ENCODE measurements around the gene MS4A1. TPM values are rescaled to one million over a fixed set of nuclear protein-coding genes. Genes with fewer than 3 reads are reported as not detected.

MS4A1 gene
- total and polyA plus RNA-seq, 5 donors from 2014 or later: 0.52 to 3.6 (median 1.2) TPM

DNA sequence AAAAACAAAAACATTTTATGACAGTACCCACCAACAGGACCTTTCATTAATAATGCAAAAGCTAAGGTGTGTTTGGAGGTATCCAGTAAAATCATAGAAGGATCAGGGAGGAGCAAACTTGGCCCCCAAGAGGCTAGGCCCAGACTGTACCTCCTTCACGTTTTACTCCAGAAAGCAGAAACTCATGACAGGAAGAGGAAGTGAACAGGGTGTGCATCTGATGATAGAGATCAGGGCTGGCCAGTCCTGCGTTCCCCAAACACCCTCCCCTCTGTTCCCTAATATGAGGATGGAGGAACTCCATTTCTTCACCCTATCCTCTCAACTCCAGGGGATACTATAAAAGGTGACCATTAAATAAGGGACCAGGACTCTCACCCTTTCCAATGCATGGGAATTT, 26.7 kb downstream of the MS4A1 start:
- H3K27me3 Mint-ChIP-seq: peaks cover 8% of the 10 kb centered on the region
- H3K4me3 Mint-ChIP-seq: no peak overlapping the region
- H3K27ac Mint-ChIP-seq: no peak overlapping the region
- H3K4me1 Mint-ChIP-seq: peaks cover 0 to 14% (median 1%) of the 10 kb centered on the region in 4 donors
- no peaks in the 10 kb centered on the region for H3K27me3 ChIP-seq (ENCODE audit: control insufficient read depth, insufficient read depth, low read length)
- H3K36me3 Mint-ChIP-seq: no peaks in the 10 kb centered on the region
- no peaks in the 10 kb centered on the region for H3K4me1 ChIP-seq (ENCODE audit: control insufficient read depth, insufficient read depth, low read length, poor library complexity, severe bottlenecking)
- H3K9me3 Mint-ChIP-seq: peaks cover 0 to 5% (median 0%) of the 10 kb centered on the region in 7 donors
- ATAC-seq (ENCODE audit: low read depth in 2 of 2): no peak
- no peak overlapping the region for H3K4me3 ChIP-seq (ENCODE audit: low read depth, low read length)
- no peak overlapping the region for H3K27ac ChIP-seq (ENCODE audit: insufficient read depth, low read length, poor library complexity, severe bottlenecking)
- DNase-seq: peak in 1 of 3 donors; percentile 24
- H3K9me3 ChIP-seq (ENCODE audit: control insufficient read depth in 2 of 2, low read length in 2 of 2): no peaks in the 10 kb centered on the region
- no peaks in the 10 kb centered on the region for H3K36me3 ChIP-seq (ENCODE audit: control insufficient read depth, insufficient read depth, low read length)

DNA sequence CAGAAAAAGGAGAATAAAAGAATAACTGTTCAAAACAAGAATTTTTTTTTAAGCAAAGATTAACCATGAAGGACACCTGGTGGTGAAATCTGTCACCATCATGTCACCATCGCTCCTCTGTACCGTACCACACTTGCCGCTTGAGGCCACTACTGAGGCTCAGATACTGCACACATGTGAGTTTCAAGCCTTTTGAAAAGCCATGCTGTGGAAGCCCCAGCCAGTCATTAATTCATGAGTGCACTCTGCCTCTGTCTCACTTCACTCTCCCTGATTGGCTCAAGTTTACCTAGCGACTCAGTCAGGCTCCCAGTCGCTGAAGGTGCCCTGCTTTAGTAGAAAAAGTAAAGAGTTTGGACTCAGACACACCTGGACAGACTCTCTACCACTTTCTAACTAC, 30.3 kb downstream of the MS4A1 start:
- no peaks in the 10 kb centered on the region for H3K4me1 ChIP-seq (ENCODE audit: control insufficient read depth, insufficient read depth, low read length, poor library complexity, severe bottlenecking)
- H3K36me3 ChIP-seq (ENCODE audit: control insufficient read depth, insufficient read depth, low read length): no peaks in the 10 kb centered on the region
- H3K9me3 Mint-ChIP-seq: peaks cover 0 to 7% (median 0%) of the 10 kb centered on the region in 7 donors
- H3K36me3 Mint-ChIP-seq: no peaks in the 10 kb centered on the region
- H3K27ac ChIP-seq (ENCODE audit: insufficient read depth, low read length, poor library complexity, severe bottlenecking): no peak overlapping the region
- no peak overlapping the region for H3K4me3 Mint-ChIP-seq
- H3K27me3 Mint-ChIP-seq: peaks cover 4% of the 10 kb centered on the region
- ATAC-seq (ENCODE audit: low read depth in 2 of 2) (peak; percentile 48 to 50), DNase-seq (peak in 1 of 3 donors; percentile 33)
- H3K4me1 Mint-ChIP-seq: peaks cover 0 to 14% (median 1%) of the 10 kb centered on the region in 4 donors
- no peaks in the 10 kb centered on the region for H3K27me3 ChIP-seq (ENCODE audit: control insufficient read depth, insufficient read depth, low read length)
- no peak overlapping the region for H3K27ac Mint-ChIP-seq
- no peak overlapping the region for H3K4me3 ChIP-seq (ENCODE audit: low read depth, low read length)
- H3K9me3 ChIP-seq (ENCODE audit: control insufficient read depth in 2 of 2, low read length in 2 of 2): no peaks in the 10 kb centered on the region

DNA sequence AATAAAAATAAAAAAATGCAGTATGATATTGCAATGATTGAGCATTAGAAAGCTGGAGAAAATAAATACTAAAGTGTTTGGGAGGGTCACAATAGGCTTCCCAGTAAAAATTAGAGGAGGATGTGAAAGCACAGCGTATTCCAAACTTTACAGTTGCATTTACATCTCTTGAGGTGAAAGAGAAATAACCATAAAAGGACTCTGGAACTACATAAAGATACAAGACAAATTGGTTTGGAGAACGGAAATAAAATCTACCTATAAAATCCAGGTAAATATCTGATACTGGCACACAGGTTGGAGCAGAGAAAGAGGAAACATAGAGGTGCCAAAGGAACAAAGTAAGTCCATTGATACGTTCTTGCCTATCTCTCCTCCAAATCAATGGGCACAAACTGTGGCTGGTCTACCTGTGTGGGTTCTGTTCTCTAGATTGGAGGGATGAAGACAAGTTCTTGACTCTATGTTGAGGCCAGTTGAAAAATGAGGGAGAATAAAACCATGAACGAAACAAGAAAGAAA, 36.9 kb downstream of the MS4A1 start, which contains the start of gene MS4A12:
MS4A12 (plus strand) TSS at position 291 of the 522 bp plus-strand sequence. CDS start 4,541 bp downstream, outside the sequence.
- no peak within 1 kb of the TSS for H3K27ac ChIP-seq (ENCODE audit: insufficient read depth, low read length, poor library complexity, severe bottlenecking)
- peaks cover 12% of the 10 kb centered on the region for H3K27me3 Mint-ChIP-seq
- no peaks in the 10 kb centered on the region for H3K9me3 ChIP-seq (ENCODE audit: control insufficient read depth in 2 of 2, low read length in 2 of 2)
- no peak within 1 kb of the TSS for H3K4me3 ChIP-seq (ENCODE audit: low read depth, low read length)
- peaks cover 0 to 3% (median 0%) of the 10 kb centered on the region in 7 donors for H3K9me3 Mint-ChIP-seq
- H3K36me3 Mint-ChIP-seq: no peaks in the 10 kb centered on the region
- no peak within 1 kb of the TSS for H3K4me3 Mint-ChIP-seq
- ATAC-seq (ENCODE audit: low read depth in 2 of 2): no peak
- DNase-seq: no peak
- no peaks in the 10 kb centered on the region for H3K4me1 ChIP-seq (ENCODE audit: control insufficient read depth, insufficient read depth, low read length, poor library complexity, severe bottlenecking)
- no peak within 1 kb of the TSS for H3K27ac Mint-ChIP-seq
- no peaks in the 10 kb centered on the region for H3K36me3 ChIP-seq (ENCODE audit: control insufficient read depth, insufficient read depth, low read length)
- no peaks in the 10 kb centered on the region for H3K27me3 ChIP-seq (ENCODE audit: control insufficient read depth, insufficient read depth, low read length)
- no peaks in the 10 kb centered on the region for H3K4me1 Mint-ChIP-seq

DNA sequence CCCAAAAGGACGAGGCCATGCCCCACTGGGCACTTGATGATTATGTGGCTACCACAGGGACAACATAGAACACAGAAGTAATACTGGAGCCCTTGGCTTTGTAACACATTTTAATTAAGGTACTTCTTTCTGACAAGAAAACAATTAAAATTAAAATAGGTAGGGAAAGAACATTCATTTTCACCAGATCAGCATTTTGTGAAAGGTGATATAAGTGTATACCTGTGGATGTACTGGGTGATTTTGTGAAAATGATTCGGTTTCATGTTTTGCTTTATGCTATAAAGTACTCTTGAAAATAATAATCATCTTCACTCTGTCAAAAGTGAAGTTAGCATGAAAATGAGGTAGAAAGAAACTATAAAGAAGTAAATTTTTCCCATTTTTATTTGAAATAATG, 37.8 kb downstream of the MS4A1 start:
- Histone ChIP-seq H3K4me3 (ENCODE audit: low read depth, low read length) (no peak overlapping the region), H3K4me1 (ENCODE audit: control insufficient read depth, insufficient read depth, low read length, poor library complexity, severe bottlenecking) (no peaks in the 10 kb centered on the region), H3K36me3 (ENCODE audit: control insufficient read depth, insufficient read depth, low read length) (no peaks in the 10 kb centered on the region), H3K9me3 (ENCODE audit: control insufficient read depth in 2 of 2, low read length in 2 of 2) (no peaks in the 10 kb centered on the region), H3K27me3 (ENCODE audit: control insufficient read depth, insufficient read depth, low read length) (no peaks in the 10 kb centered on the region), H3K27ac (ENCODE audit: insufficient read depth, low read length, poor library complexity, severe bottlenecking) (no peak overlapping the region)
- no peak overlapping the region for H3K4me3 Mint-ChIP-seq
- H3K27ac Mint-ChIP-seq: no peak overlapping the region
- no peaks in the 10 kb centered on the region for H3K4me1 Mint-ChIP-seq
- DNase-seq (no peak), ATAC-seq (ENCODE audit: low read depth in 2 of 2) (no peak)
- H3K27me3 Mint-ChIP-seq: peaks cover 13% of the 10 kb centered on the region
- peaks cover 0 to 3% (median 0%) of the 10 kb centered on the region in 7 donors for H3K9me3 Mint-ChIP-seq
- no peaks in the 10 kb centered on the region for H3K36me3 Mint-ChIP-seq

DNA sequence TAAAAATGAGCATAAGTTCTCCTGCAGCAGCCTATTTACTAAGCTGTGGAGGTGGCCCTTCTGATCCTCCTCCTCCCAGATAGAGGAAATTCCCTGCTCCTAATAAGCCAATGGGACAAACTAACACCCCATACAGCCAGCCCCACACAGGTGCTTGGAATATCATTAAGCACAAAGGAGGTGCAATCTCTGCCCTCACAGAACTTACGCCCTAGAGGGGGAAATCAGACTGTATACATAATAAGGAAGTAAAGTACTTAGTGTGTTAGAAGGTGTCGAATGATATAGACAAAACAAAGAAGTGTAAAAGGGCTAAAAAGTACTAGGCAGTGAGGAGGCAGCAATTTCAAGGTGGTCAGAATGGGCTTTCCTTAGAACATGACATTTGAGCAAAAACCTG, 42.8 kb downstream of the MS4A1 start:
- Mint-ChIP-seq H3K27ac (no peak overlapping the region), H3K4me3 (no peak overlapping the region), H3K4me1 (no peaks in the 10 kb centered on the region), H3K9me3 (peaks cover 0 to 3% (median 0%) of the 10 kb centered on the region in 7 donors), H3K27me3 (peaks cover 18% of the 10 kb centered on the region), H3K36me3 (no peaks in the 10 kb centered on the region)
- no peak for DNase-seq
- Histone ChIP-seq H3K4me1 (ENCODE audit: control insufficient read depth, insufficient read depth, low read length, poor library complexity, severe bottlenecking) (no peaks in the 10 kb centered on the region), H3K9me3 (ENCODE audit: control insufficient read depth in 2 of 2, low read length in 2 of 2) (no peaks in the 10 kb centered on the region), H3K4me3 (ENCODE audit: low read depth, low read length) (no peak overlapping the region), H3K27ac (ENCODE audit: insufficient read depth, low read length, poor library complexity, severe bottlenecking) (no peak overlapping the region), H3K27me3 (ENCODE audit: control insufficient read depth, insufficient read depth, low read length) (no peaks in the 10 kb centered on the region), H3K36me3 (ENCODE audit: control insufficient read depth, insufficient read depth, low read length) (no peaks in the 10 kb centered on the region)
- ATAC-seq (ENCODE audit: low read depth in 2 of 2): no peak

DNA sequence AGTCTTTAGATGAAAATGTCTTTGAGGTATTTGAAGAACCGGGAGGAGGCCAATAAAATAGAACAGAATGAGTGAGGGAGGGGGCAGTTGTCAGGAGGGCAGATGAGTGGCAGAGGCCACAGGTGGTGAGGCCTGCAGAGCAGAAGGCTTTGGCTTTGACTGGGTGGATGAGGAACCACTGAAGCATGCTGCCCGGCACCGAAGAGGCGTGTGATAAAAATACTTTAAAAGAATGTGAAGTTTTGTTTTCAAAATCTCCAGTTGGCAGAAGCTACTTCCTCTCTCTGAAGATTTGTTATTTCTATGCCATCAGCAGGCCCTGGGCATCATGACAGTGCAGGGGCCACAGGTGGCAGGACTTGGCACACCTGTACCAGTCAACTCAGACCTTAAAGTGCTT, 43.2 kb downstream of the MS4A1 start:
- no peak overlapping the region for H3K27ac Mint-ChIP-seq
- ATAC-seq (ENCODE audit: low read depth in 2 of 2): peak in 1 of 2 donors; percentile 48

DNA sequence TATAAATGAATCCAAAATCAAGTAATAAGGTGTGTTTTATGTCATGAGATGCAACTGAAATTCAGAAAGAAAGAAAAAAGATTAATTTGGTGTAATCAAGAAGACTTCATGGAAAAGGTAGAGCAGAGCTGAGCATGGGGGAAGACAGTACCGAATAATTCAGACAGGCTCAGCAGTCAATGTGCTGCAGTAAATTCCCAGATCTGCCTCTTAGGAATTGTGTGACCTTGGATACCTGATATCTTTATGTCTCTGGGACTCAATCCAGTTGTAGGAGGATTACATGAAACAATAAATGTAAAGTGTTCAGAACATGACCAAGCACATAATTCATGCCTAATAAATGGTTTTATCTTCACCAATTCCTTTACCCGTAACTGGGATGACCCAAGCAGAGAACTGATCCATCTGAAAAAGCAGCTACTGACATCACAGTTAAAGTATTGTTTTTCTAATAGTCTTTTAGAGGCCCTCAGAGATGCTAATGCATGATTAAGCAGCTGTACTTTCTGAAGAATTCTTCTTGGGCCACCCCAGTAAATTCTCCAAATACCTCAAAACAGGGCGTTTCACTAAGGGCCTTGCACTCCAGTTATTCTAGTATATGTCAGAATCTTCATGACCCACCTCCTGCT, 44.7 kb downstream of the MS4A1 start:
- Mint-ChIP-seq H3K27ac (no peak overlapping the region), H3K27me3 (peaks cover 14% of the 10 kb centered on the region), H3K9me3 (peaks cover 0 to 5% (median 0%) of the 10 kb centered on the region in 7 donors), H3K4me1 (peaks cover 0 to 6% (median 2%) of the 10 kb centered on the region in 4 donors), H3K36me3 (no peaks in the 10 kb centered on the region), H3K4me3 (no peak overlapping the region)
- Histone ChIP-seq H3K27ac (ENCODE audit: insufficient read depth, low read length, poor library complexity, severe bottlenecking) (no peak overlapping the region), H3K4me3 (ENCODE audit: low read depth, low read length) (no peak overlapping the region), H3K4me1 (ENCODE audit: control insufficient read depth, insufficient read depth, low read length, poor library complexity, severe bottlenecking) (no peaks in the 10 kb centered on the region), H3K27me3 (ENCODE audit: control insufficient read depth, insufficient read depth, low read length) (no peaks in the 10 kb centered on the region), H3K9me3 (ENCODE audit: control insufficient read depth in 2 of 2, low read length in 2 of 2) (no peaks in the 10 kb centered on the region), H3K36me3 (ENCODE audit: control insufficient read depth, insufficient read depth, low read length) (no peaks in the 10 kb centered on the region)
- no peak for DNase-seq
- no peak for ATAC-seq (ENCODE audit: low read depth in 2 of 2)

More for the DNA sequence above, 43.2 kb downstream of the MS4A1 start:
- Histone ChIP-seq H3K9me3 (ENCODE audit: control insufficient read depth in 2 of 2, low read length in 2 of 2) (no peaks in the 10 kb centered on the region), H3K36me3 (ENCODE audit: control insufficient read depth, insufficient read depth, low read length) (no peaks in the 10 kb centered on the region), H3K27ac (ENCODE audit: insufficient read depth, low read length, poor library complexity, severe bottlenecking) (no peak overlapping the region), H3K4me3 (ENCODE audit: low read depth, low read length) (no peak overlapping the region), H3K4me1 (ENCODE audit: control insufficient read depth, insufficient read depth, low read length, poor library complexity, severe bottlenecking) (no peaks in the 10 kb centered on the region), H3K27me3 (ENCODE audit: control insufficient read depth, insufficient read depth, low read length) (no peaks in the 10 kb centered on the region)
- Mint-ChIP-seq H3K4me3 (no peak overlapping the region), H3K9me3 (peaks cover 0 to 3% (median 0%) of the 10 kb centered on the region in 7 donors), H3K27me3 (peaks cover 18% of the 10 kb centered on the region), H3K36me3 (no peaks in the 10 kb centered on the region), H3K4me1 (no peaks in the 10 kb centered on the region)
- no peak for DNase-seq

Measured in CD4-positive, CD25-positive, alpha-beta regulatory T cell (primary cell).